Osteoblast (primary cell): ENCODE measurements around the gene SH3TC1. TPM values are rescaled to one million over a fixed set of nuclear protein-coding genes. Genes with fewer than 3 reads are reported as not detected.

Experiments
- DNase-seq: peaks from one replicate; pipeline ENCODE4 v3.0.0; 2011; ENCODE audit warnings: low spot score, mixed read lengths; ENCODE audit not compliant: insufficient read length; ENCODE audit errors: missing footprints
- H2AFZ ChIP-seq: 2 replicates; pipeline ENCODE4 v1.6.0; 2011; ENCODE audit warnings: mild to moderate bottlenecking, low read length
- H3K27ac ChIP-seq: 2 replicates; pipeline ENCODE4 v1.5.1; 2011; ENCODE audit warnings: mild to moderate bottlenecking, low read depth, low read length, moderate library complexity
- H3K27me3 ChIP-seq: 2 replicates; pipeline ENCODE4 v1.6.0; 2012; ENCODE audit warnings: mild to moderate bottlenecking, control low read depth, inconsistent platforms, low read length, moderate library complexity; ENCODE audit not compliant: insufficient read depth
- H3K36me3 ChIP-seq: 2 replicates; pipeline ENCODE4 v1.5.1; 2011; ENCODE audit warnings: mild to moderate bottlenecking, low read length, control low read depth, moderate library complexity; ENCODE audit not compliant: insufficient read depth
- H3K4me1 ChIP-seq: 2 replicates; pipeline ENCODE4 v1.5.1; 2011; ENCODE audit warnings: mild to moderate bottlenecking, low read length, control low read depth, moderate library complexity; ENCODE audit not compliant: insufficient read depth
- H3K4me2 ChIP-seq: 2 replicates; pipeline ENCODE4 v1.6.0; 2011; ENCODE audit warnings: mild to moderate bottlenecking, low read length; ENCODE audit not compliant: insufficient read depth
- H3K4me3 ChIP-seq: fragments of 200-600 bp; sonication (generic); 3 replicates; pipeline ENCODE4 v1.5.1; 2012; ENCODE audit warnings: mild to moderate bottlenecking, low read length, inconsistent platforms; ENCODE audit not compliant: insufficient read depth
- H3K79me2 ChIP-seq: 2 replicates; pipeline ENCODE4 v1.6.0; 2012; ENCODE audit warnings: mild to moderate bottlenecking, low read length, control low read depth, inconsistent platforms; ENCODE audit not compliant: insufficient read depth
- H3K9me3 ChIP-seq: 2 replicates; pipeline ENCODE4 v1.5.1; 2011; ENCODE audit warnings: low read depth, low read length, control low read depth
- H4K20me1 ChIP-seq: 2 replicates; pipeline ENCODE4 v1.6.0; 2012; ENCODE audit warnings: mild to moderate bottlenecking, low read length, control low read depth; ENCODE audit not compliant: insufficient read depth
- total RNA-seq: library from RNA; depleted of rRNA; stranded (reverse); fragments of >200 nt; gene quantifications from 2 replicates; pipeline ENCODE4 v1.2.3, GENCODE V29; 2012
- TF ChIP-seq, protein P1 (sequence below): IDR thresholded peaks from 2 replicates; pipeline ENCODE4 v1.5.1; 2011; ENCODE audit warnings: mild to moderate bottlenecking, low read depth, low read length, moderate library complexity; ENCODE audit errors: extremely low read depth

Gene SH3TC1
- total RNA-seq, 1 donor, result 3.6 TPM

DNA sequence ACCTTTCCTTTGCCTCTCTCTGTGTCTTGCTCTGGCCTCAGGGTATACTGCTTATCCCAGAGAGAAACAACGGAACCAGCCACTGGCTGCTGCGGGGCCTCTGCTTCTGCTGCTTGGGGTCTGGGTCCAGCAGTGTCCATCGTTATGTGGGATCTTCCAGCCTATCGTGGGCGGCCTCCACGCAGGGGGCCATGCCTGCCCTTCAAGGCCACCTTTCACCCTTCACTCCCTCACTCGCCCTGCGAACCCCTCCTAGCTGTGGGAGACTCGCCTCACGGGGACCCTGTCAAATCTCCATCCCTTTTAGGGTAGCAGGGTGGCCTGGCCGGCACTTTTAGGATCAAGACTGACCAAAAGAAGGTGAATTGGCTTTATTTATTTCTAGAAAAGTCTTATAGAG is 21.1 kb upstream of the SH3TC1 start:
- no peak overlapping the region for H2AFZ ChIP-seq
- H3K4me3 ChIP-seq, result no peak overlapping the region
- peak; percentile 10 for DNase-seq
- H4K20me1 ChIP-seq, result no peaks in the 10 kb centered on the region
- H3K9me3 ChIP-seq, result no peaks in the 10 kb centered on the region
- H3K27ac ChIP-seq, result no peak overlapping the region
- H3K27me3 ChIP-seq, result peaks cover 14% of the 10 kb centered on the region
- no peak overlapping the region for H3K4me2 ChIP-seq
- TF ChIP-seq, protein P1, sequence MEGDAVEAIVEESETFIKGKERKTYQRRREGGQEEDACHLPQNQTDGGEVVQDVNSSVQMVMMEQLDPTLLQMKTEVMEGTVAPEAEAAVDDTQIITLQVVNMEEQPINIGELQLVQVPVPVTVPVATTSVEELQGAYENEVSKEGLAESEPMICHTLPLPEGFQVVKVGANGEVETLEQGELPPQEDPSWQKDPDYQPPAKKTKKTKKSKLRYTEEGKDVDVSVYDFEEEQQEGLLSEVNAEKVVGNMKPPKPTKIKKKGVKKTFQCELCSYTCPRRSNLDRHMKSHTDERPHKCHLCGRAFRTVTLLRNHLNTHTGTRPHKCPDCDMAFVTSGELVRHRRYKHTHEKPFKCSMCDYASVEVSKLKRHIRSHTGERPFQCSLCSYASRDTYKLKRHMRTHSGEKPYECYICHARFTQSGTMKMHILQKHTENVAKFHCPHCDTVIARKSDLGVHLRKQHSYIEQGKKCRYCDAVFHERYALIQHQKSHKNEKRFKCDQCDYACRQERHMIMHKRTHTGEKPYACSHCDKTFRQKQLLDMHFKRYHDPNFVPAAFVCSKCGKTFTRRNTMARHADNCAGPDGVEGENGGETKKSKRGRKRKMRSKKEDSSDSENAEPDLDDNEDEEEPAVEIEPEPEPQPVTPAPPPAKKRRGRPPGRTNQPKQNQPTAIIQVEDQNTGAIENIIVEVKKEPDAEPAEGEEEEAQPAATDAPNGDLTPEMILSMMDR, result no peak
- H3K4me1 ChIP-seq, result peaks cover 4% of the 10 kb centered on the region
- no peaks in the 10 kb centered on the region for H3K79me2 ChIP-seq
- no peaks in the 10 kb centered on the region for H3K36me3 ChIP-seq

DNA sequence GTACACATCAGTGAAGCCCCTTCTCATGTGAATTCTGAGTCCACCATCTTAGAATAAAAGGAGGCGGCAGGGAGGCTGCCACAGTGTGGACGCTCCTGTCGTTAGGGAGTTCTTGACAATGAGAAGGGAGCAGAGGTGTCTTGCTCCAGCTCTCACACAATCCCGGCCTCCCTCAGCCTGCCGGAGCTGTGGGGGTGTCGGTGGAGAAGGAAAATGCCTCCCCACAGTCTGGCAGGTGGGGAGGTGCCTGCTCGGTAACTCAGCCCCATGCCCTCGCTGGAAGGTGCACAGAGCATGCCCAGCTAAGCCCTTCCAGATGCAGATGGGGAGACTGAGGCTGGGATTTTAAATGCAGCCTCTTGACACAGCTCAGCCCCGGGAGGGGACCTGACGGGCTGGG is 20.0 kb upstream of the SH3TC1 start:
- H3K27ac ChIP-seq, result no peak overlapping the region

DNA sequence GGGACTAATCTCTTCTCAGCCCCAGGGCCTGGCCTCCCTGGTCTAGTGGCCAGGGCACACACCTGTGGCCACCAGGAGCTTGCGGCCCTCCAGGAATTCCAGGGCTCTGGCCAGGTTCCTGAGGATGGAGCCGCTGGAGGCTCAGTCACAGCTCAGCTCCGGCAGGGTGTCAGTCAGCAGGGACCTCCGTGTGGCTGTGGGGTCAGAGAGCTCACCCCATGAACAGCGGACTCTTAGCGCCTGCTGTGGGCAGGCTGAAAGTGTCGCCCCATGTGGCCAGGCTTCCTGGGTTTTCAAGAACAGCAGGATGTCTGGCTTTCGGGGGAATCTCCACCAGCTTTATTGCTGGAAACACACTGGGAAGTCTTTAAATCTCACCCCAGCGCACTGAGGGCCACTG is 19.3 kb upstream of the SH3TC1 start:
- no peak overlapping the region for H3K27ac ChIP-seq
- H3K79me2 ChIP-seq, result no peaks in the 10 kb centered on the region
- TF ChIP-seq, protein P1, result no peak
- peaks cover 5% of the 10 kb centered on the region for H3K27me3 ChIP-seq
- no peak overlapping the region for H3K4me3 ChIP-seq
- H3K36me3 ChIP-seq, result no peaks in the 10 kb centered on the region
- peak; percentile 63 for DNase-seq
- H3K4me2 ChIP-seq, result no peak overlapping the region
- H4K20me1 ChIP-seq, result no peaks in the 10 kb centered on the region
- peaks cover 18% of the 10 kb centered on the region for H3K4me1 ChIP-seq
- no peak overlapping the region for H2AFZ ChIP-seq
- H3K9me3 ChIP-seq, result no peaks in the 10 kb centered on the region

More for the DNA sequence above, 20.0 kb upstream of the SH3TC1 start:
- no peaks in the 10 kb centered on the region for H3K79me2 ChIP-seq
- H3K4me2 ChIP-seq, result no peak overlapping the region
- H3K36me3 ChIP-seq, result no peaks in the 10 kb centered on the region
- TF ChIP-seq, protein P1, result no peak
- no peaks in the 10 kb centered on the region for H3K9me3 ChIP-seq
- peaks cover 8% of the 10 kb centered on the region for H3K27me3 ChIP-seq
- peak; percentile 18 for DNase-seq
- no peak overlapping the region for H2AFZ ChIP-seq
- no peaks in the 10 kb centered on the region for H4K20me1 ChIP-seq
- peaks cover 14% of the 10 kb centered on the region for H3K4me1 ChIP-seq
- H3K4me3 ChIP-seq, result no peak overlapping the region

DNA sequence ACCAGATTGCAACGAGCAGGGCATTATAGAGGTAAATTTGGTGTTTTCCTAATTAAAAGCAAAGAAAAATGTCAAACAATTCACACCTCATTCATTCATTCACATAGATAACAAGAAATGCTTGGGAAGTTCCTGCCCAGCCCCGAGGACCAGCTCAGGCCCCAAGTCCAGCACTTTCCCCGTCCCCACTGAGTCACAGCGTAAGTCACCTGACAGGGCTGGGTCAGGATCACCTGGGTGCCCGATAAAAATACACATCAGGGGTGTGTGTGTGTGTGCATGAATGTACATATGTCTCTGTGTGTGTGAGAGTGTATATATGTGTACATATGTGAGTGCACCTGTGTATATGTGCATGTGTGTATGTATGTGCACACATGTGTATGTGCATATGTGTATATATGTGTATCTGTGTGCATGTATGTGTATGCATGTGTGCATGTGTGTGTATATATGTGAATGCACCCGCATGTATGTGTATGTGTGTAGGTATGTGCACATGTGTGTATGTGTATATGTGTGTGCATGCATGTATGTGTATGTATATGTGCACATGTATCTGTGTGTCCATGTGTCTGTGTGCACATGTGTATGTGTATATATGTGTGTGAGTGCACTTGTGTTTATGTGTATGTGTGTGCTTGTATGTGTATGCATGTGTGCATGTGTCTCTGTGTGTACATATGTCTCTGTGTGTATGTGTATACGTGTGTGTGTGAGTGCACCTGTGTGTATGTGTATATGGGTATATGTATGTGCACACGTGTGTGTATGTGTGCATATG is 18.6 kb upstream of the SH3TC1 start:
- no peak overlapping the region for H3K4me2 ChIP-seq
- H3K27me3 ChIP-seq, result peaks cover 5% of the 10 kb centered on the region
- TF ChIP-seq, protein P1, result no peak
- peaks cover 25% of the 10 kb centered on the region for H3K4me1 ChIP-seq
- H2AFZ ChIP-seq, result no peak overlapping the region
- no peak overlapping the region for H3K4me3 ChIP-seq
- H3K9me3 ChIP-seq, result no peaks in the 10 kb centered on the region
- H4K20me1 ChIP-seq, result no peaks in the 10 kb centered on the region
- no peak overlapping the region for H3K27ac ChIP-seq
- DNase-seq, result no peak
- H3K79me2 ChIP-seq, result no peaks in the 10 kb centered on the region
- H3K36me3 ChIP-seq, result no peaks in the 10 kb centered on the region
